RWPE2 (cell line): ENCODE measurements around the gene MDH1B.
A peak's percentile ranks its signal among the peaks of the same experiment; 100 is the strongest.
"Not testable (repeated sequence)": the region's sequence is repeated elsewhere in the genome, so short reads cannot be mapped to it uniquely, and the experiment has no call there.

Experiments used
- ATAC-seq: fragments of 200-7000 bp; cut with Tn5 transposase; 3 replicates; pipeline ENCODE4 v1.9.1; 2021; ENCODE audit warnings: low read depth
- DNase-seq: peaks from one replicate; pipeline ENCODE4 v3.0.0-alpha.2; 2020; ENCODE audit warnings: low spot score
- H3K27ac ChIP-seq: fragments of 450-650 bp; 2 replicates; pipeline ENCODE4 v1.5.1; 2017; ENCODE audit warnings: mild to moderate bottlenecking; ENCODE audit not compliant: poor library complexity, severe bottlenecking
- H3K27me3 ChIP-seq: fragments of 250-450 bp; sonication (Bioruptor Pico); 2 replicates; pipeline ENCODE4 v1.5.1; 2021; ENCODE audit warnings: mild to moderate bottlenecking, moderate library complexity; ENCODE audit not compliant: insufficient read depth, poor library complexity, severe bottlenecking
- H3K36me3 ChIP-seq: fragments of 250-450 bp; sonication (Bioruptor Pico); 2 replicates; pipeline ENCODE4 v1.5.1; 2020; ENCODE audit warnings: low read depth, mild to moderate bottlenecking, moderate library complexity
- H3K4me1 ChIP-seq: fragments of 250-450 bp; sonication (Bioruptor Pico); 2 replicates; pipeline ENCODE4 v1.5.1; 2021; ENCODE audit warnings: mild to moderate bottlenecking, moderate library complexity; ENCODE audit not compliant: insufficient read depth, poor library complexity, severe bottlenecking
- H3K4me3 ChIP-seq: fragments of 250-450 bp; sonication (Bioruptor Pico); 2 replicates; pipeline ENCODE4 v1.5.1; 2021; ENCODE audit warnings: mild to moderate bottlenecking, moderate library complexity; ENCODE audit not compliant: severe bottlenecking
- H3K9me3 ChIP-seq: fragments of 250-450 bp; sonication (Bioruptor Pico); 2 replicates; pipeline ENCODE4 v1.5.1; 2021; ENCODE audit warnings: mild to moderate bottlenecking, moderate library complexity; ENCODE audit not compliant: severe bottlenecking
- CTCF ChIP-seq: fragments of 450-650 bp; IDR thresholded peaks from one replicate; pipeline ENCODE4 v1.5.1; 2017; ENCODE audit warnings: mild to moderate bottlenecking, moderate library complexity; ENCODE audit not compliant: poor library complexity, severe bottlenecking

Gene MDH1B

GRCh38 chr2:206765242-206766056 is at the start of gene MDH1B, which contains the start of gene FASTKD2:
Gene MDH1B, minus strand, starts transcription at chr2:206765328. Its CDS starts 57 bp downstream, at chr2:206765271.
Gene FASTKD2, plus strand, starts transcription at chr2:206765606. Its CDS starts 1,088 bp downstream, at chr2:206766694.
- Histone ChIP-seq H3K36me3 (peaks cover 40% of the 10 kb centered on the region), H3K9me3 (no peaks in the 10 kb centered on the region), H3K27me3 (no peaks in the 10 kb centered on the region), H3K4me3 (peak within 1 kb of the TSS; percentile 71), H3K27ac (peak within 1 kb of the TSS; percentile 71), H3K4me1 (peaks cover 5% of the 10 kb centered on the region)
- peak; percentile 93 for DNase-seq
- ATAC-seq, result peak; percentile 90
- TF ChIP-seq CTCF, result no peak

GRCh38 chr2:206814498-206814897 is 49.4 kb upstream of the MDH1B start:
- no peak for ATAC-seq
- no peaks in the 10 kb centered on the region for H3K9me3 ChIP-seq
- no peak overlapping the region for H3K4me3 ChIP-seq
- no peak overlapping the region for H3K27ac ChIP-seq
- H3K27me3 ChIP-seq, result no peaks in the 10 kb centered on the region
- DNase-seq, result no peak
- TF ChIP-seq CTCF, result no peak
- no peaks in the 10 kb centered on the region for H3K36me3 ChIP-seq
- H3K4me1 ChIP-seq, result no peaks in the 10 kb centered on the region

- not testable (repeated sequence) for H3K4me3 ChIP-seq, H3K9me3 ChIP-seq, H3K27ac ChIP-seq, ATAC-seq, H3K4me1 ChIP-seq, H3K36me3 ChIP-seq, DNase-seq, H3K27me3 ChIP-seq
Observed at GRCh38 chr2:206812471-206812870, 47.3 kb upstream of the MDH1B start.

- H3K4me3 ChIP-seq, H3K27me3 ChIP-seq, ATAC-seq, H3K27ac ChIP-seq, H3K36me3 ChIP-seq, DNase-seq, H3K9me3 ChIP-seq, H3K4me1 ChIP-seq: not testable (repeated sequence)
Observed at GRCh38 chr2:206807624-206808023, 42.5 kb upstream of the MDH1B start.

GRCh38 chr2:206805887-206806607 is 40.9 kb upstream of the MDH1B start:
- H3K4me1 ChIP-seq, result no peaks in the 10 kb centered on the region

More at GRCh38 chr2:206805887-206806607, 40.9 kb upstream of the MDH1B start:
- Histone ChIP-seq H3K27me3 (no peaks in the 10 kb centered on the region), H3K4me3 (no peak overlapping the region), H3K9me3 (no peaks in the 10 kb centered on the region), H3K36me3 (no peaks in the 10 kb centered on the region), H3K27ac (no peak overlapping the region)
- DNase-seq, result no peak
- no peak for ATAC-seq
- TF ChIP-seq CTCF, result no peak
